ENCODE measurements around the gene DLGAP4.

Gene DLGAP4

DNA sequence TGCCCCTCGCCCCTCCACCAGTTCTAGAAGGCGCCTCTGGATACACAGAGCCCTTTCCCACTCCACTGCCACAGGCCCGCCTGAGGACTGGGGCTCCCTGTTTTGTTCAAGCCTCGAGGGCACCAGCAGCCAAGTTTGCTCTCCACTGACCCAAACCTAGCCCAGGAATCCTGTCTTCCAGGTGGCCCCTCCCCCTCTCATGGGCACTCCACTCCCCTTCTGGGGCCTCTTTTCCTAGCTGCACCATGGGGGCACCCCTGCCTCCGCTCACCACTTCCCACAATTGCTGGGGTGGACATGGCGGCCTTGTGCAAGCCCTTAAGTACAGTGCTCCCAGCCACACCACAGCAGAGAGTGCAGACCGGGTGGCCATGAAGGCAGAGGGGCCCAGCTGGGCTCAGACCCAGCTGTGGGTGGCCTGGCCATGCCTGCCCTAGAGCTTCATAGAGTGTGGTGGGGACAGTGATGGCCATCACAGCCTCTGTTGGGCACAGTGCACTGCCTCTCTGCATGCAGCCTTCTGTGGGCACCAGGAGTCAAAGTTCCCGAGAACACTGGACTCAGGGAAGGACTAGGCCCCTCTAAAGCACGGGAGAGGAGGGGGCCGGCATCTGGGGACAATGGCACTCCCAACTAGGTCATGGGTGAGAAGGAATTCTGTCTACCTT, 236.5 kb downstream of the DLGAP4 start:
- intact Hi-C loops (cut with DNase I; ENCODE audit: low total_unique reads): loop anchor here (2.0 kb wide), 1 partner anchor 80 kb away; no protein-coding TSS in a partner anchor
- TF ChIP-seq, protein P1, sequence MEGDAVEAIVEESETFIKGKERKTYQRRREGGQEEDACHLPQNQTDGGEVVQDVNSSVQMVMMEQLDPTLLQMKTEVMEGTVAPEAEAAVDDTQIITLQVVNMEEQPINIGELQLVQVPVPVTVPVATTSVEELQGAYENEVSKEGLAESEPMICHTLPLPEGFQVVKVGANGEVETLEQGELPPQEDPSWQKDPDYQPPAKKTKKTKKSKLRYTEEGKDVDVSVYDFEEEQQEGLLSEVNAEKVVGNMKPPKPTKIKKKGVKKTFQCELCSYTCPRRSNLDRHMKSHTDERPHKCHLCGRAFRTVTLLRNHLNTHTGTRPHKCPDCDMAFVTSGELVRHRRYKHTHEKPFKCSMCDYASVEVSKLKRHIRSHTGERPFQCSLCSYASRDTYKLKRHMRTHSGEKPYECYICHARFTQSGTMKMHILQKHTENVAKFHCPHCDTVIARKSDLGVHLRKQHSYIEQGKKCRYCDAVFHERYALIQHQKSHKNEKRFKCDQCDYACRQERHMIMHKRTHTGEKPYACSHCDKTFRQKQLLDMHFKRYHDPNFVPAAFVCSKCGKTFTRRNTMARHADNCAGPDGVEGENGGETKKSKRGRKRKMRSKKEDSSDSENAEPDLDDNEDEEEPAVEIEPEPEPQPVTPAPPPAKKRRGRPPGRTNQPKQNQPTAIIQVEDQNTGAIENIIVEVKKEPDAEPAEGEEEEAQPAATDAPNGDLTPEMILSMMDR (IDR thresholded peaks at IDR 0.05): no peak
- no peak for DNase-seq

DNA sequence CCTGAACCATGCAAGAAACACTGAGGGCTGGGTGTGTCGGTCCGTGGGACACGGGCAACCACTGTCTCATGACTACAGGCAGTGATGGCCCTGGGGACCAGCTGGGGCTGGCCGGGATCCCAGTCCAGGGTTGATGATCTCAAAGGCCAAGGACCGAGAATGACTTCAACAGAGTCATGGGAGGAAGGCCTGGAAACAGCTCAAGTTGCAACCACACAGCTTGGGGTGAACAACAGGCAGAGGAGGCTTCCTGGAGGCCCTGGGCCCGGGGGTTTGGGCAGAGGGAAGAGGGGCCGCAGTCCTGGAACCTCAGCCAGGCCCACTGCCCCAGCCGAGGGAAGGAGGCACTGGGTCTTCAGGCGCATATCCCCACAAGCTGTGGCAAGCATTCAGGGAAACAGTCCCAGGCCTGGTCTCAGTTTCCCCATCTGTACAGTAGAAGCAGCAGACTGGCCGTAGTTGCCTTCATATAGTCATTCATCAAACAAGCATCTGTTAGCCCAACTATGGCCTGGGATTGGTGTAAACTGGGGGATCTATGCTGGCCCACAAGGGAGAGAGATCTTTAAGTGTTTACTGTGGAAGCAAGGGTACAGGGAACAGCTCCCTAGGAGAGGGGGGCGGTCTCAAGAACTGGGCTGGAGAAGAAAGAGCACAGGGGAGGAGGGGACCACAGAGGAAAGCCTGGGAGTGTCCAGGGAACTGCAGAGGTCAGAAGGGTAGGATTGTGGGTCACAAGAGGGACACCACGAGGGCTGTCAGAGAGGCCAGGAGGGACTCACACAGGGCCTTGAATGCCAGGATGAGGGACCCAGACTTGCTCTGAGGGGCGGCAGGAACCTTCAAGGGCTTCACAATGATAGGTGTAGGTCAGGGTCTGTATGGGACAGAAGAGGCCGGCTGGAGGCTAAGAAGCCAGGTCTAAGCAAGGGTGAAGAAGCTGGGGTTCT, 237.3 kb downstream of the DLGAP4 start:
- H3K9me3 ChIP-seq: no peaks in the 10 kb centered on the region
- peak overlapping the region; percentile 97 to 99 for H3K27ac ChIP-seq
- peak; percentile 95 to 98 for DNase-seq
- TF ChIP-seq, protein P1 (IDR thresholded peaks at IDR 0.05): no peak
- intact Hi-C loops (cut with DNase I; ENCODE audit: low total_unique reads): loop anchor here (2.0 kb wide), 1 partner anchor 81 kb away; no protein-coding TSS in a partner anchor
- peaks cover 0 to 78% (median 59%) of the 10 kb centered on the region in 4 donors for H3K4me1 ChIP-seq
- H3K4me3 ChIP-seq: peak overlapping the region; percentile 85 to 99
- H3K27me3 ChIP-seq: no peaks in the 10 kb centered on the region
- H3K36me3 ChIP-seq: peaks cover 43 to 45% (median 45%) of the 10 kb centered on the region in 3 donors

More for the DNA sequence above, 236.5 kb downstream of the DLGAP4 start:
- H3K9me3 ChIP-seq: no peaks in the 10 kb centered on the region
- no peaks in the 10 kb centered on the region for H3K27me3 ChIP-seq
- peaks cover 0 to 77% (median 56%) of the 10 kb centered on the region in 4 donors for H3K4me1 ChIP-seq
- H3K4me3 ChIP-seq: peak overlapping the region; percentile 85 to 99
- peaks cover 35 to 37% (median 37%) of the 10 kb centered on the region in 3 donors for H3K36me3 ChIP-seq
- peak overlapping the region; percentile 97 to 99 for H3K27ac ChIP-seq

DNA sequence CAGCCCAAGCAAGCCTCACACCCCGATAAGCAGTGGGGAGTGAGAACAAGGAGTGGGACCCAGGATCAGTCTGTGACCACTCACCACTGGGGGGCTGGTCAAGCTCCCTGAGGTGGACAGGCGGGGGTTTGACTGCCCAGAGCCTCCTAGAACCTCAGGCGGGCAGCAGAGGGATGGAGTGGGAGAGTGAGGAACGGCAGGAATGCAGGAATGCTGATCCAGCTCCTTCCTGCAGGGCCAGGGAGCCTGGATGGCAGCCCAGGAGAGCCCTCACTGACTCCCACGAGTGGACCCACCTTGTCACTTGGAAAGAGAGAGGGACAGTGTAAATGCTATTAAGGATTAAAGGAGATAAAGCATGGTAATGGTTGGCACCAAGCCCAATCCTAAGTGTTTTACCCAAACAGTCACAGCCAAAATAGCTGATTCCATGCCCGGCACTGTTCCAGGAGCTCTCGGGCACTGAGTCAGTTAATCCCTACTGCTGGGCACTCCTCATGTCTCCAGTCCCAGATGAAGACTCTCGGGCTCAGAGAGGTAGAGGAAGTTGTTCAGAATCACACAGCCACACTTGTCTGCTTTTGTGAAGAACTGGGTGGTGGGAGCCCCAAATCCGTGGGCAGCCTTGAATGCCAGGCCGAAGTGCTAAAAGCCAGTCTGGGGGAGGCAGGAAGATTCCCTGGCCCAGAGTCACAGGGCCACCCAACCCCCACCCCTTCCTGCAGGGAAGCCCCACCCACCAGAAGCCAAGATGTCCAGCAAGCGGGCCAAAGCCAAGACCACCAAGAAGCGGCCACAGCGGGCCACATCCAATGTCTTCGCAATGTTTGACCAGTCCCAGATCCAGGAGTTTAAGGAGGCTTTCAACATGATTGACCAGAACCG, 238.2 kb downstream of the DLGAP4 start:
- H3K27ac ChIP-seq: peak overlapping the region; percentile 97 to 99
- H3K4me3 ChIP-seq: peak overlapping the region; percentile 85 to 99
- peaks cover 48 to 54% (median 53%) of the 10 kb centered on the region in 3 donors for H3K36me3 ChIP-seq

DNA sequence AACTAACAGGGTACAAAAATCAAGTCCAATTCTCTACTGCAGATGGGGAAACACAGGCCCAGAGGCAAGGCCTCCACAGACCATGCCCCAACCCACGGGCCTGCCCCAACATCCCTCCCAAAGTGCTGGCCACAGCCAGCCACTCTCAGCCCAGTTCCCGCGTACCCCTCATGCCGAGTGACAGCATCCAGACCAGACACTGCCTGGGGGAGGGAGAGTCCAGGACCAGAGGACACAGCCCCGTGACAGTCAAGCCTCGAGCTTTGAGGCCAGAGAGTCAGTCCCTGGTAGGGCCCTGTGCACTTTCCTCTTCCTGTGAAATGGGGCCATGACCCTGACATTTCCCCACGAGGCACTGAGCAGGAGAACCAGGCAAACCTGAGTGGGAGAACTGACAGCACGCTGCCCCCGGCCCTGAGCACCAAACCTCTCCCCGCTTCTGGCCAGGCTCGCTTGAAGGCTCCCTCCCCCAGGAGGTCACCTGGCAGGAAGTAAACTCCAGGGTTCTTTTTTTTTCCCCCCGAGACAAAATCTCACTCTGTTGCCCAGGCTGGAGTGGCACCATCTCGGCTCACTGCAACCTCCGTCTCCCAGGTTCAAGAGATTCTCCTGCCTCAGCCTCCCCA, 240.1 kb downstream of the DLGAP4 start:
- TF ChIP-seq, protein P1 (IDR thresholded peaks at IDR 0.05): no peak
- Histone ChIP-seq H3K4me1 (peaks cover 0 to 80% (median 59%) of the 10 kb centered on the region in 4 donors), H3K27me3 (no peaks in the 10 kb centered on the region), H3K27ac (peak overlapping the region; percentile 97 to 99), H3K36me3 (peaks cover 48 to 59% (median 53%) of the 10 kb centered on the region in 3 donors), H3K4me3 (peak overlapping the region; percentile 85 to 99), H3K9me3 (no peaks in the 10 kb centered on the region)
- intact Hi-C loops (cut with DNase I; ENCODE audit: low total_unique reads): no loop called here
- DNase-seq: peak in 1 of 2 donors; percentile 68

More for the DNA sequence above, 238.2 kb downstream of the DLGAP4 start:
- H3K4me1 ChIP-seq: peaks cover 0 to 78% (median 54%) of the 10 kb centered on the region in 4 donors
- TF ChIP-seq, protein P1 (IDR thresholded peaks at IDR 0.05): no peak
- no peaks in the 10 kb centered on the region for H3K27me3 ChIP-seq
- intact Hi-C loops (cut with DNase I; ENCODE audit: low total_unique reads): no loop called here
- peak in 1 of 2 donors; percentile 88 for DNase-seq
- H3K9me3 ChIP-seq: no peaks in the 10 kb centered on the region

Measured in tibial artery (tissue), 4 donors.